ENCODE measurements around the gene RALGAPA2.

GRCh38 chr20:20658871-20659431 is 53.5 kb downstream of the RALGAPA2 start:
- TF ChIP-seq GABPA (IDR thresholded peaks at IDR 0.05; ENCODE audit: low read depth), result no peak
- TF ChIP-seq REST (IDR thresholded peaks at IDR 0.05; ENCODE audit: insufficient replicate concordance, low read depth), result no peak
- no peak for TF ChIP-seq CTCF (IDR thresholded peaks at IDR 0.05; ENCODE audit: insufficient read depth, low read length)
- no peak for TF ChIP-seq SPI1 (IDR thresholded peaks at IDR 0.05; ENCODE audit: borderline replicate concordance, low read depth)
- no peak for TF ChIP-seq POLR2AphosphoS5 (IDR thresholded peaks at IDR 0.05; ENCODE audit: low read depth)

All from HL-60 (cell line).